Cardiac fibroblast (primary cell): ENCODE data around the gene TDP1.

Experiments used
- DNase-seq, 2 donors: peaks; one replicate each; pipeline versions ENCODE4 v3.0.0 to v3.0.0-alpha.2; 2010; ENCODE audit warnings: low read depth in 2 of 2
- H3K4me3 ChIP-seq, 2 donors: replicated peaks in 1 of 2; 1 replicate in 1 of 2; 2 replicates in 1 of 2; pipeline ENCODE4 v1.5.1; 2011; ENCODE audit warnings: low read depth in 2 of 2, low read length in 2 of 2, mild to moderate bottlenecking in 2 of 2, moderate library complexity in 1 of 2
- TF ChIP-seq, protein P1 (sequence below): IDR thresholded peaks from one replicate; pipeline ENCODE4 v1.5.1; 2011; ENCODE audit warnings: low read depth, mild to moderate bottlenecking, low read length, inconsistent platforms

The TDP1 gene

DNA sequence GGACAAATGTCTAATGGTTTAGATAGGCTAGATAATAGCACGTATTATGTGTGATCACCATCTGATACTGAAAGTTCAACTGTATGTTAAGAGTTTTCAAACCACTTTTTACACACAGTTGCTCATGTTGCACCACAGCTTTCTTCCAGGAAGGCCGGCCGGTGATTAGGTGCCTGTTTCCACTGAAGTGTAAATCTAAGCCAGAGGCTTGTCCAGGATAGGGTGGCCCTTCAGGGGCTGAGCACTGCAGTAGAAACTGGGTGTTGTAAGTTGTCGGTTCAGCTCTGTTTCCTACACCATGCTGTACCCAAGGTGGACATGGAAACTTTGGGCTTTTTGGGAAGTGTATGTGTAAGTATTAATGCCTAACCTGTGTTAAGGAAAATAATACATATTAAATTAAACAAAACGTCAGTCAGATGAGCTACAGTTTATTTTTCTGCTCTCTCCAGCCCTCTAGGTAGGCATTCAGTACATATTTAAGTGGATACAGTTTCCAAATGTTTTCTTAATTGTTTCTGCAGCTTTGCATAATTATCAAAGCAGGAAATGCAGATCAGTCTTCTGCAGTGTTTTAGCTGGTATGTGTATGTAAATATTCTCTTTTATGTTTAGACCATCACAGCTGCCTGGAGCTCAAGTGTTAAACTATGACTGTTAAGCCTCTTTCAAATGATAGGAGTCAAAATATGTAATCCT, 30.9 kb downstream of the TDP1 start:
- no peak for DNase-seq
- TF ChIP-seq, protein P1, sequence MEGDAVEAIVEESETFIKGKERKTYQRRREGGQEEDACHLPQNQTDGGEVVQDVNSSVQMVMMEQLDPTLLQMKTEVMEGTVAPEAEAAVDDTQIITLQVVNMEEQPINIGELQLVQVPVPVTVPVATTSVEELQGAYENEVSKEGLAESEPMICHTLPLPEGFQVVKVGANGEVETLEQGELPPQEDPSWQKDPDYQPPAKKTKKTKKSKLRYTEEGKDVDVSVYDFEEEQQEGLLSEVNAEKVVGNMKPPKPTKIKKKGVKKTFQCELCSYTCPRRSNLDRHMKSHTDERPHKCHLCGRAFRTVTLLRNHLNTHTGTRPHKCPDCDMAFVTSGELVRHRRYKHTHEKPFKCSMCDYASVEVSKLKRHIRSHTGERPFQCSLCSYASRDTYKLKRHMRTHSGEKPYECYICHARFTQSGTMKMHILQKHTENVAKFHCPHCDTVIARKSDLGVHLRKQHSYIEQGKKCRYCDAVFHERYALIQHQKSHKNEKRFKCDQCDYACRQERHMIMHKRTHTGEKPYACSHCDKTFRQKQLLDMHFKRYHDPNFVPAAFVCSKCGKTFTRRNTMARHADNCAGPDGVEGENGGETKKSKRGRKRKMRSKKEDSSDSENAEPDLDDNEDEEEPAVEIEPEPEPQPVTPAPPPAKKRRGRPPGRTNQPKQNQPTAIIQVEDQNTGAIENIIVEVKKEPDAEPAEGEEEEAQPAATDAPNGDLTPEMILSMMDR: no peak
- no peak overlapping the region for H3K4me3 ChIP-seq

GRCh38 chr14:89987161-89987475, 31.4 kb downstream of the TDP1 start:
- no peak for DNase-seq
- H3K4me3 ChIP-seq: no peak overlapping the region
- TF ChIP-seq, protein P1: no peak

DNA sequence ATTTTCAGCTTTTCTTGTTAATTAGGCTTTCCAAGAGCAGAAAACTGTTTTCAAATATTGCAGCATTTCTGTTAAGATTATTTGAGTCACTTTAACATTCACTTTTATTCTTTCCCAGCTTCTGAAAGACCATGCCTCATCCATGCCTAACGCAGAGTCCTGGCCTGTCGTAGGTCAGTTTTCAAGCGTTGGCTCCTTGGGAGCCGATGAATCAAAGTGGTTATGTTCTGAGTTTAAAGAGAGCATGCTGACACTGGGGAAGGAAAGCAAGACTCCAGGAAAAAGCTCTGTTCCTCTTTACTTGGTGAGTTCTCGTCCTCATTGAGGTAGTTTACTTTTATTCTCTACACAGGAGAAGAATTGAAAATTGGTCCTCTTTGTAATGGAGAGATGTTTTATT, 33.1 kb downstream of the TDP1 start:
- no peak overlapping the region for H3K4me3 ChIP-seq
- TF ChIP-seq, protein P1: no peak
- no peak for DNase-seq

- no peak for DNase-seq
- no peak overlapping the region for H3K4me3 ChIP-seq
- TF ChIP-seq, protein P1: no peak
Measured at GRCh38 chr14:89990218-89990617, 34.5 kb downstream of the TDP1 start.

GRCh38 chr14:89990623-89991275, 35.0 kb downstream of the TDP1 start:
- TF ChIP-seq, protein P1: no peak
- no peak for DNase-seq
- H3K4me3 ChIP-seq: no peak overlapping the region

DNA sequence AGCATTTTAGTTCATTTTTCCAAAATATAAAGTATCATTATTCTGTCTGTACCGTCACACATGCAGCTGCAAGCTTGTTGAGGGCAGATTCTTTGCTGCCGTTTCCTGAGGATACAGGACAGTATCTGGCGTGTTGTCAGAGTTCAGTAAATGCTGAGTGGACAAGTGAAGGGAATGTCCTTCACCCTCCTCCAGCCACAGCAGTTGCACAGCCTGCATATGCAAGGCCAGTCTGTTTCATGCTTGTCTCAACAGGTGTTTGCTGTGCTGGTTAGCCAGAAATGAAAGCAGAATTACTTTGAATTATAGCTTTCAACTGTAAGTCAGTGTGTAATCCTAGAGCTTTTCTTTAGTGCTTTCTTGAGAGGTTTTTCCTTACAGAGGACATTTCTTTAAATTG, 36.5 kb downstream of the TDP1 start:
- H3K4me3 ChIP-seq: no peak overlapping the region
- DNase-seq: no peak
- TF ChIP-seq, protein P1: no peak
